Esophagus muscularis mucosa (tissue), 4 donors: ENCODE data around the gene HADHA. TPM values are rescaled to one million over a fixed set of nuclear protein-coding genes. Genes with fewer than 3 reads are reported as not detected.

Experiments
- DNase-seq: peaks from one replicate; pipeline ENCODE4 v3.0.0-alpha.2; 2017; ENCODE audit errors: extremely low spot score
- H3K27ac ChIP-seq, 4 donors: fragments of 200-600 bp; sonication (generic); replicated peaks in 1 of 4; 1 replicate in 3 of 4; 2 replicates in 1 of 4; pipeline ENCODE4 v1.5.1; 2016 to 2019; ENCODE audit warnings: mild to moderate bottlenecking in 1 of 4
- H3K27me3 ChIP-seq, 4 donors: fragments of 200-600 bp; sonication (generic); one replicate each; pipeline versions ENCODE4 v1.5.1 to v1.6.0; 2016 to 2019
- H3K36me3 ChIP-seq, 4 donors: fragments of 200-600 bp; sonication (generic); one replicate each; pipeline ENCODE4 v1.5.1; 2016 to 2019
- H3K4me1 ChIP-seq, 4 donors: fragments of 200-600 bp; sonication (generic); one replicate each; pipeline ENCODE4 v1.5.1; 2016 to 2019
- H3K4me3 ChIP-seq, 4 donors: fragments of 200-600 bp; sonication (generic); 1 replicate in 2 of 4; 2 replicates in 2 of 4; pipeline ENCODE4 v1.5.1; 2016 to 2019; ENCODE audit warnings: mild to moderate bottlenecking in 4 of 4, moderate library complexity in 1 of 4
- H3K9me3 ChIP-seq, 4 donors: fragments of 200-600 bp; sonication (generic); 1 replicate in 3 of 4; 2 replicates in 1 of 4; pipeline ENCODE4 v1.5.1; 2016 to 2019
- EP300 ChIP-seq: sonication (generic); formaldehyde crosslinking; IDR thresholded peaks from one replicate; pipeline ENCODE4 v1.6.1; 2017; ENCODE audit warnings: antibody characterized with exemption
- POLR2A ChIP-seq: fragments of 450-650 bp; IDR thresholded peaks from one replicate; pipeline ENCODE4 v1.6.1; 2017; ENCODE audit warnings: antibody characterized with exemption, moderate library complexity, mild to moderate bottlenecking, low read depth
- POLR2AphosphoS5 ChIP-seq, 2 donors: sonication (generic); formaldehyde crosslinking; IDR thresholded peaks; one replicate each; pipeline ENCODE4 v1.6.1; 2017; ENCODE audit warnings: antibody characterized with exemption in 2 of 2
- WGBS: methylation state at CpG from one replicate; pipeline ENCODE4 v1.1.5; 2018; 5-methylcytosine and 5-hydroxymethylcytosine counted together
- intact Hi-C: fragments of 100-400 bp; cut with DNase I; formaldehyde crosslinking; loops from one replicate; pipeline ENCODE4 v1.15.1; 2023
- total RNA-seq, 4 donors: library from RNA; depleted of rRNA; stranded (reverse); fragments of >200 nt; gene quantifications; one replicate each; pipeline versions ENCODE4 v1.1.0 to v1.2.1, GENCODE V29; 2016
- TF ChIP-seq, protein P1 (sequence below), 3 experiments: fragments of 200-600 bp in 2 of 3; fragments of 450-650 bp in 1 of 3; sonication (generic) in 2 of 3; IDR thresholded peaks; one replicate each; pipeline ENCODE4 v1.5.1; 2017 to 2019; ENCODE audit warnings: antibody characterized with exemption in 3 of 3, mild to moderate bottlenecking in 2 of 3, moderate library complexity in 1 of 3

Gene HADHA
- total RNA-seq, 4 donors from 2014 or later = 155 to 266 (median 175) TPM

DNA sequence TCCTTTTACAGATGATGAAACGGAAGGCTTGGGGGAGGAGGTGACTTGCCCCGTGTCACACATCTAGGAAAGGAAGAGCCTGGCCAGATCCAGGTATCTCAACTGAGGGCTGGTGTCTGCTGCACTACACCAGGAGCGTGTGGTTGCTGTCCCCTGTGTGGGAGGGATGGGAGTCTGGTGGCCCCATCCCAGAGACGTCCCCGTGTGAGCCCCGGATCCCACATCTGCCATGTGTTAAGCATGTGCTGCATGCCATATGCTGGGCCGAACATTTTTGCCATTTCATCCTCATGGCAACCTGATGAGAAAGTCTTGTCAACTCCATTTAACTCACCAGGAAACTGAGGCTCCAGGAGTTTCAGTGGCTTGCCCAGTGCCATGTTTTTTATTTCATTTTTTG lies 67.3 kb downstream of the HADHA start:
- Histone ChIP-seq H3K36me3 (no peaks in the 10 kb centered on the region), H3K27ac (no peak overlapping the region), H3K4me1 (peaks cover 18 to 36% (median 34%) of the 10 kb centered on the region in 4 donors), H3K27me3 (peaks cover 0 to 49% (median 23%) of the 10 kb centered on the region in 4 donors), H3K9me3 (no peaks in the 10 kb centered on the region), H3K4me3 (no peak overlapping the region)
- intact Hi-C loops = no loop called here
- 93% methylated on average over 7 of the region's 7 CpGs for WGBS
- TF ChIP-seq EP300 (no peak), POLR2AphosphoS5 (IDR thresholded peaks at IDR 0.05) (no peak), POLR2A (no peak)
- TF ChIP-seq, protein P1, sequence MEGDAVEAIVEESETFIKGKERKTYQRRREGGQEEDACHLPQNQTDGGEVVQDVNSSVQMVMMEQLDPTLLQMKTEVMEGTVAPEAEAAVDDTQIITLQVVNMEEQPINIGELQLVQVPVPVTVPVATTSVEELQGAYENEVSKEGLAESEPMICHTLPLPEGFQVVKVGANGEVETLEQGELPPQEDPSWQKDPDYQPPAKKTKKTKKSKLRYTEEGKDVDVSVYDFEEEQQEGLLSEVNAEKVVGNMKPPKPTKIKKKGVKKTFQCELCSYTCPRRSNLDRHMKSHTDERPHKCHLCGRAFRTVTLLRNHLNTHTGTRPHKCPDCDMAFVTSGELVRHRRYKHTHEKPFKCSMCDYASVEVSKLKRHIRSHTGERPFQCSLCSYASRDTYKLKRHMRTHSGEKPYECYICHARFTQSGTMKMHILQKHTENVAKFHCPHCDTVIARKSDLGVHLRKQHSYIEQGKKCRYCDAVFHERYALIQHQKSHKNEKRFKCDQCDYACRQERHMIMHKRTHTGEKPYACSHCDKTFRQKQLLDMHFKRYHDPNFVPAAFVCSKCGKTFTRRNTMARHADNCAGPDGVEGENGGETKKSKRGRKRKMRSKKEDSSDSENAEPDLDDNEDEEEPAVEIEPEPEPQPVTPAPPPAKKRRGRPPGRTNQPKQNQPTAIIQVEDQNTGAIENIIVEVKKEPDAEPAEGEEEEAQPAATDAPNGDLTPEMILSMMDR (IDR thresholded peaks at IDR 0.05) = no peak
- no peak for DNase-seq

DNA sequence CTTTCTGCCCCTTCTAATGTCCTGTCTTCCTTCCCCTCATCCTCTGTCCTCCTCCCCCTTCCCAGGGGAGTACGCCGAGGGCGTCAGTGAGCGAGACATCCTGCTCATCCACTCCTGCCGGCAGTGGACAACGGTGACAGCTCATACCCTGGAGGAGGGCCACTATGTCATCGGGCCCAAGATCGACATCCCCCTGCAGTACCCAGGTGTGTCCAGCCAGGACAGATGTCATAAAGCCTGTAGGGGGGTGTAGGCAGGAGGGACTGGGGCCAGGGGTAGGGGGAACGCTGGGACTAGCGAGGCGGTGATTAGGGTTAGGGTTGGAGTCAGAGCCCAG lies 68.2 kb downstream of the HADHA start:
- H3K4me1 ChIP-seq = peaks cover 18 to 36% (median 34%) of the 10 kb centered on the region in 4 donors
- H3K27me3 ChIP-seq = peaks cover 0 to 51% (median 25%) of the 10 kb centered on the region in 4 donors
- no peak for TF ChIP-seq EP300
- no peak for TF ChIP-seq POLR2A
- no peak for TF ChIP-seq POLR2AphosphoS5 (IDR thresholded peaks at IDR 0.05)
- TF ChIP-seq, protein P1 (IDR thresholded peaks at IDR 0.05) = no peak
- H3K4me3 ChIP-seq = no peak overlapping the region
- H3K9me3 ChIP-seq = no peaks in the 10 kb centered on the region
- H3K36me3 ChIP-seq = no peaks in the 10 kb centered on the region
- intact Hi-C loops = no loop called here
- 83% methylated on average over 9 of the region's 11 CpGs for WGBS
- DNase-seq = no peak
- H3K27ac ChIP-seq = no peak overlapping the region

DNA sequence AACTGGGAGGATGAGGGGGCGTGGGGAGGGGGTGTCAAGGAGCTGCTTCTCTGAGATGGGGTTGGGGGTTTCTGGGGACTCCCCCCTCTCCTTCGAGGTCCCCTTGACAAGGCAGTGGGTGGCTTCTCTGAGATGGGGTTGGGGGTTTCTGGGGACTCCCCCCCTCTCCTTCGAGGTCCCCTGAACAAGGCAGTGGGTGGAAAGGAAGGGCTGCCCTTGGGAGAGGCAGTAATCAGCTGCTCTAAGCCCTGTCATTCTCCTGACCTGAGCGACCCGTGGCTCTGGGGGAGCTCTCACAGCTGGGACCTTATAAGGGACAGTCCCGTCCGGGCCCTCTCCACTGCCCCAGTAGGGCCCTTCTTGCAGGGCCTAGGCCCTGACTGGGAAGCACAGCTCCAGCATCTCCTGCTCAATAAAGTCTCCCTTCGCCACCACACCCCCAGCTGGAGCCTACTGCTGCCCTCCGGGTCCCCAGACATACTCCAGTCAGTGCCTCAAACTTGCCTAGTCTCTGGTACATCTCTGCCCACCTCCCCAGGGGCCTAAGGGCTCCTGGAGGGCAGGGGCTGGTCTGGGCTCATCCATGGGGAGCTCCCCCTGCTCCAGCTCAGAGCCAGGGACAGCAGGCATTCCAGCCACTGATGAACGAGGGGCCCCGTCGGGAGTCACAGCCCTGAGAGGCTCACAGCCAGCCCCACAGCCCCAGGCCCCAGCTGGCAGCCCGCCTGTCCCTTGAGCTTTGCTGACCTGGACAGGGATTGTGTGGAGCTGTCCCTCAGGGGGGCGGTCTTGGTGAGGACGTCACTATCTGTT lies 68.8 kb downstream of the HADHA start:
- peaks cover 18 to 36% (median 34%) of the 10 kb centered on the region in 4 donors for H3K4me1 ChIP-seq
- H3K27ac ChIP-seq = no peak overlapping the region
- no peak for TF ChIP-seq POLR2A
- no peak for TF ChIP-seq POLR2AphosphoS5 (IDR thresholded peaks at IDR 0.05)
- no peak for TF ChIP-seq EP300
- TF ChIP-seq, protein P1 (IDR thresholded peaks at IDR 0.05) = no peak
- no peaks in the 10 kb centered on the region for H3K36me3 ChIP-seq
- 72% methylated on average over 10 of the region's 15 CpGs for WGBS
- DNase-seq = no peak
- H3K9me3 ChIP-seq = no peaks in the 10 kb centered on the region
- H3K27me3 ChIP-seq = peaks cover 0 to 51% (median 25%) of the 10 kb centered on the region in 4 donors
- H3K4me3 ChIP-seq = no peak overlapping the region
- intact Hi-C loops = no loop called here

GRCh38 chr2:26174691-26175465 lies 69.6 kb downstream of the HADHA start:
- H3K27me3 ChIP-seq = peaks cover 0 to 48% (median 25%) of the 10 kb centered on the region in 4 donors
- no peaks in the 10 kb centered on the region for H3K9me3 ChIP-seq
- no peak overlapping the region for H3K4me3 ChIP-seq
- peaks cover 18 to 35% (median 33%) of the 10 kb centered on the region in 4 donors for H3K4me1 ChIP-seq
- no peaks in the 10 kb centered on the region for H3K36me3 ChIP-seq
- 79% methylated on average over 7 of the region's 10 CpGs for WGBS
- DNase-seq = no peak
- no peak for TF ChIP-seq POLR2A
- TF ChIP-seq POLR2AphosphoS5 (IDR thresholded peaks at IDR 0.05) = no peak
- no peak for TF ChIP-seq EP300
- TF ChIP-seq, protein P1 (IDR thresholded peaks at IDR 0.05) = no peak
- H3K27ac ChIP-seq = no peak overlapping the region
- intact Hi-C loops = no loop called here
